GM04504 (cell line): ENCODE measurements around the gene GYG2.

Experiments used
- DNase-seq: peaks from one replicate; pipeline ENCODE4 v3.0.0-alpha.2; 2012; ENCODE audit warnings: low read depth

Gene GYG2

GRCh38 chrX:2817036-2817435 lies 11.7 kb upstream of the GYG2 start:
- DNase-seq = no peak

GRCh38 chrX:2819345-2820135 lies 9.2 kb upstream of the GYG2 start:
- DNase-seq = no peak

- DNase-seq = no peak
Measured at GRCh38 chrX:2820136-2820771, 8.5 kb upstream of the GYG2 start.

- no peak for DNase-seq
Measured at GRCh38 chrX:2823795-2824386, 4.8 kb upstream of the GYG2 start.

- no peak for DNase-seq
Measured at GRCh38 chrX:2824886-2825285, 3.8 kb upstream of the GYG2 start.

GRCh38 chrX:2828959-2829411 lies 255 bp downstream of the GYG2 start:
- no peak for DNase-seq

- DNase-seq = no peak
Measured at GRCh38 chrX:2829469-2830246, 928 bp downstream of the GYG2 start.

GRCh38 chrX:2831471-2832228 lies 2.9 kb downstream of the GYG2 start:
- no peak for DNase-seq

GRCh38 chrX:2837961-2838360 lies 9.2 kb downstream of the GYG2 start:
- no peak for DNase-seq

- no peak for DNase-seq
Measured at GRCh38 chrX:2840961-2841360, 12.2 kb downstream of the GYG2 start.

- no peak for DNase-seq
Measured at GRCh38 chrX:2841537-2841936, 12.8 kb downstream of the GYG2 start.

GRCh38 chrX:2846992-2847391 lies 18.3 kb downstream of the GYG2 start:
- no peak for DNase-seq

GRCh38 chrX:2848871-2849301 lies 20.2 kb downstream of the GYG2 start:
- DNase-seq = peak; percentile 17

- DNase-seq = no peak
Measured at GRCh38 chrX:2854918-2855317, 26.2 kb downstream of the GYG2 start.

GRCh38 chrX:2855761-2856160 lies 27.0 kb downstream of the GYG2 start:
- DNase-seq = no peak

- no peak for DNase-seq
Measured at GRCh38 chrX:2857566-2857965, 28.8 kb downstream of the GYG2 start.

- no peak for DNase-seq
Measured at GRCh38 chrX:2859197-2859797, 30.6 kb downstream of the GYG2 start.

GRCh38 chrX:2862404-2862803 lies 33.7 kb downstream of the GYG2 start:
- no peak for DNase-seq

- no peak for DNase-seq
Measured at GRCh38 chrX:2863646-2864045, 34.9 kb downstream of the GYG2 start.

GRCh38 chrX:2867206-2867605 lies 38.5 kb downstream of the GYG2 start:
- DNase-seq = no peak

- DNase-seq = no peak
Measured at GRCh38 chrX:2870650-2871049, 41.9 kb downstream of the GYG2 start.
